ENCODE results near the gene RGS17.
"Not testable (repeated sequence)": the region's sequence is repeated elsewhere in the genome, so short reads cannot be mapped to it uniquely, and the experiment has no call there.

Gene RGS17

GRCh38 chr6:153028286-153028685 lies 102.8 kb downstream of the RGS17 start:
- no peak for DNase-seq

GRCh38 chr6:153027480-153027879 lies 103.6 kb downstream of the RGS17 start:
- DNase-seq = no peak

GRCh38 chr6:153024709-153025017 lies 106.4 kb downstream of the RGS17 start:
- DNase-seq = no peak

GRCh38 chr6:153023977-153024708 lies 106.9 kb downstream of the RGS17 start:
- DNase-seq = peak; percentile 17

GRCh38 chr6:153018355-153018754 lies 112.7 kb downstream of the RGS17 start:
- DNase-seq = no peak

DNA sequence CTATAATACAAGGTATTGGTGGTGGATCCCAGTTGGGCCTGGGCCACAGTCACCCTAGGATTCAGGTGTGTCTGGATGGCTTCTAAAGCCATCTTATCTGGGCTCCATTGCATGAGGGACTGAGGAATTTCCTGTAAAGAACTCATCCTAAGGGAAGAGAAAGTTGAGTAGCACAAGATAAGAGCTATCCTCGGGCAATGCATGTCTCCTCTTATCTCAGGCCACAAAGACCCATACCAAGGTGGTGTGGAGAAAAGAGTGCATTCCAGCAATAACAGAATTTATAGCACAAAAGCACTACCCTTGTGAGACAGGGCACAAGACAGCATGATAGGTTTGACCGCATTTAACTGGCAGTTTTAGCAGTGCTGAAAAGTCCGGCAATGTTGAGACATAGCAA lies 114.2 kb downstream of the RGS17 start:
- DNase-seq = no peak

DNA sequence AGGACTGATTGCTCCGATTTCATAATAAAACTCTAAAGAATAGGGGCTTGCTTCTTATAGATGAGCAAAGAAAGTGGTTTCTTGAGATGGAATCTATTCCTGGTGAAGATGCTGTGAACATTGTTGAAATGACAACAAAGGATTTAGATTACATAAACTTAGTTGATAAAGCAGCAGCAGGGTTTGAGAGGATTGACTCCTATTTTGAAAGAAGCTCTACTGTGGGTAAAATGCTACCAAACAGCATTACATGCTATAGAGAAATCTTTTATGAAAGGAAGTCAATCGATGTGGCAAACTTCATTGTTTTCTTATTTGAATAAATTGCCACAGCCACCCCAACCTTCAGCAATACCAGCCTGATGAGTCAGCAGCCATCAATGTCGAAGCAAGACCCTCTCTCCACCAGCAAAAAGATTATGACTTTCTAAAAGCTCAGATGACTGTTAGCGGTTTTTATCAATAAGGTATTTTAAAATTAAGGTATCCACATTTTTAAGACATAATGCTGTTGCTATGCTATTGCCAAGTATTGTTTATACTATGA lies 115.9 kb downstream of the RGS17 start:
- DNase-seq = no peak

- DNase-seq = no peak
Observed at GRCh38 chr6:153013438-153013837, 117.6 kb downstream of the RGS17 start.

DNA sequence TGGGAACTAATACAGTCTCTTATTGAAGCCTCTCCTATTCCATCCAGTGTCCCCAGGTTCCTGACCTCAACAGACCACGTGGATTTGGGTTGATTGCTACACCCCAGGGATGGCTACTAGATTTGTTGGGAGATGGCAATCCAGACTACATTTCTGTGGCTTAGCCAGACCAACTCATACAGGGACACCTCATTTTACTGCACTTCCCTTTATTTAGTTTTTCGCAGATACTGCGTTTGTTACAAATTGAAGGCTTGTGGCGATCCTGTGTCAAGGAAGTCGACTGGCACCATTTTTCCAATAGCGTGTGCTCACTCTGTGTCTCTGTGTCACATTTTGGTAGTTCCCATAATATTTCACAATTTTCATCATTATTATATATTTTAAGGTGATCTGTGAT lies 118.2 kb downstream of the RGS17 start:
- no peak for DNase-seq

GRCh38 chr6:153003366-153003690 lies 127.8 kb downstream of the RGS17 start:
- DNase-seq = peak; percentile 48

DNA sequence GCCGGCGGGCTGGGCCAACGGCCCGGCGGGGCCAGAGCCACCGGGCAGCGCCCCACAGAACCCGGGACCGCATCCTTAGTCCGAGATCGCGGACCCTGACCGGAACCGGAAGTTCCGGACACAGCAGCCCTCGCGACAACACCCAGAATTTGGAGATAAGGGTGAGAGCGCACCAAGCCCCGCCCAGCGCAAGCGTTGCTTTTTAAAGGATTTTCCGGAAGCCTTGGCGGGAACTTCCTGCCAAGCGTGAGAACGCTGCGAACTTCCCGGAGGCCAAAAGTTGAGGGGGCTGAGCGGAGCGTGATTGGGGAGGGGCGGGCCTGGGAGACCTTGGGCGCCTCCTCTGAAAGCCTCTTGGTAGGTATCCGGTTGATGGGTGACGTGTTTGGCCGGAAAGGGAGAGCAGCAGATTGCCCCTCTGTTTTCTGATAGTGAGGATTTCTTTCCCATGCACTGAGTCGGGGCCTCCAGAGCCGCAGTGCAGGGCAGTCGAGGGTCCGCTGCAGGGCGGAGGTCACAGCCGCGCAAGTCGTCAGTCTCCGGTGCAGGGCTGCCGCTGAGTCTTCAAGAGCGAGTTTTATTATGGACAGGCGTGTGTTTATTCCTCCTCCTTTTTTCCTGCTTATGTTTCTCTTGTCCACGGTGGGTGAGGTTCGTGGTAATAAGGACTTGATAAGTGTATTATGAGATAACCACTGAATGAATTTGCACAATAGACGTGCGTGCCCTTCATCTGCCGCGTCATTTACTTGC lies 128.3 kb downstream of the RGS17 start, which contains the start of gene MTRF1L:
Gene MTRF1L (minus strand): TSS at position 97 of the 753 bp plus-strand sequence. CDS start 24 bp downstream, at position 73.
- DNase-seq = peak; percentile 86

- DNase-seq = peak; percentile 13
Observed at GRCh38 chr6:153001767-153002612, 129.1 kb downstream of the RGS17 start.

DNA sequence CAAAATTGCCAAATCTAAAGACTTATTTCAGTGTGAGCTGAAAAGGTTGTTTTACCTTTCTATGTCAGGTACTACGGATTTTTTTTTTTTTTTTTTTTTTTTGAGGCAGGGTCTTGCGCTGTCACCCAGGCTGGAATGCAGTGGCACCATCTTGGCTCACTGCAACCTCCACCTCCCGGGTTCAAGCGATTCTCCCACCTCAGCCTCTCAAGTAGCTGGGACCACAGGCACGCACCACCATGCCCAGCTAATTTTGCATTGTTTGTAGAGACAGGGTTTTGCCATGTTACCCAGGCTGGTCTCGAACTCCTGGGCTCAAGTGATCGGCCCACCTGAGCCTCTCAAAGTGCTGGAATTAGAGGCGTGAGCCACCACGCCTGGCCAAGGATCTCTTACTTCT lies 130.3 kb downstream of the RGS17 start:
- not testable (repeated sequence) for DNase-seq

DNA sequence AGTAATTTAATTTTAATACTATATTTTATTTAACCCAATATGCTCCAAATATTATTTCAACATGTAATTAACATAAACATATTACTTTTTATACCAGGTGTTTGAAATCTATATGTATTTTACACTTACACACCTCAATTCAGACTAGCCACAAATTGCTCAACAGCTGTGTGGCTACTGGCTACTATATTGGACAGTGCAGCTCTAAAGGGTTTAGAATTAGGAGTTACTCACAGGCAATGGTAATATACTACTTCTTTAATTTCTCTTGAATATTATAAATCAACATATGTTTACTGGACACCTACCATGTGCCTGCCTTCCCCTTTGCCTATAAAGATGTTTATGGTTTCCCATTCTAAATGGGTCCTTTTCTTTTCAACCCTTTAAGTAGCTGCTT lies 130.8 kb downstream of the RGS17 start:
- DNase-seq = no peak

GRCh38 chr6:152999538-152999937 lies 131.5 kb downstream of the RGS17 start:
- DNase-seq = not testable (repeated sequence)

- no peak for DNase-seq
Observed at GRCh38 chr6:152993847-152994246, 137.2 kb downstream of the RGS17 start.

DNA sequence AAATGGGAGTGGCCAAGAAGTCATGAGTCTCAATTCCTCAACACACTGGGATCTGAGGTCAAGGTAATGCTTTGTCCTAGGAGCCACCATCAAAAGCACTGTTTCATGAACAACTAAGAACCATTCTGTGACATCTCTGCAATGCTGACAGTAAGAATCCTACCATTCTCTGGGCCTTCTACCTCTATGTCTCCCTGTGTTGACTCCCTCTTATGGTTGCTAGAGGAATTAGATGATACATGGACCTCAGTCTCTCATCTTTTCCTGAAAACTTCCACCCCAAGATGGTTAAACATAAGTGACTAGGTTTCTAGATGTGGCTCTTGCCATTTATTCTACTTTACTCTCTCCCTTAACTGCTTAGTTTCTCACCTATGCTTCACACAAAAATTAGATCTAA lies 137.7 kb downstream of the RGS17 start:
- no peak for DNase-seq

GRCh38 chr6:152986978-152987377 lies 144.1 kb downstream of the RGS17 start:
- DNase-seq = no peak

DNA sequence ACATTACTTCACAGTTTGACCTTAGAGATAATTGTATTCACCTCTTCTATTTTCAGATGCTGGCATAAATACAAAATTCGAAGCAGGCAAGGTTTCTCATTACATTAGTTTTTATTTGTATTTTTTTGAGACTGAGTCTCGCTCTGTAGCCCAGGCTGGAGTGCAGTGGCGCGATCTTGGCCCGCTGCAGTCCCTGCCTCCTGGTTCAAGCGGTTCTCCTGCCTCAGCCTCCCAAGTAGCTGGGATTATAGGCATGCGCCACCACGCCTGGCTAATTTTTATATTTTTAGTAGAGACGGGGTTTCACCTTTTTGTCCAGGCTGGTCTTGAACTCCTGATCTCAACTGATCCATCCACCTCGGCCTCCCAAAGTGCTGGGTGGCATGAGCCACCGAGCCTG lies 145.8 kb downstream of the RGS17 start:
- DNase-seq = not testable (repeated sequence)

DNA sequence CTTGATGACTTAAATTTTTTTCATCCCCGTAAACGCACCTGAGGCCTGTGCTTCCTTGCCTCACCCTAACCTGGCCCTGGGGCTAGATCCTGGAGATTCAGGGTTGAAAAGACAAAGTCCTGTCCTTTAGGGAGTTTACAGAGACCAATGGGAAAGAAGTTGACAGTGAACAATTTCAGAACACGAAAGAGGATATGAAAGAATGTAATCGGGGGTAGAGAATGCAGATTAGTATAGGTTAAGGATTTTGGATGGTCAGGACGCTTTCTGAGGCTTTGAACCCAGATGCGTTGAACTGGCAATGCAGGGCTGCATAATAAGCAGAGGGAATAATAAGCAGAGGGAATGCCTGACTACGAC lies 146.6 kb downstream of the RGS17 start:
- DNase-seq = no peak

- DNase-seq = peak; percentile 36
Observed at GRCh38 chr6:152983637-152984512, 147.2 kb downstream of the RGS17 start.

- DNase-seq = peak; percentile 95
Observed at GRCh38 chr6:152982904-152983636, 148.0 kb downstream of the RGS17 start, which contains the start of gene FBXO5. Gene FBXO5 (minus strand): TSS chr6:152983041. CDS start chr6:152982959, 82 bp downstream.

All from NCI-H2227 treated with DMSO at 0.1 percent for 48 hours (cell line).